Mesendoderm (in vitro differentiated cells): ENCODE results near the gene IL11RA.

ENCODE experiments used
- DNase-seq: peaks from one replicate; pipeline ENCODE4 v3.0.0; 2013
- H2AK5ac ChIP-seq: 2 replicates; pipeline ENCODE4 v1.6.1; 2013; ENCODE audit warnings: low read length, inconsistent platforms
- H2BK120ac ChIP-seq: 2 replicates; pipeline ENCODE4 v1.6.1; 2013; ENCODE audit warnings: low read depth, mild to moderate bottlenecking, low read length, moderate library complexity, mixed read lengths
- H2BK15ac ChIP-seq: replicated peaks from 2 replicates; pipeline ENCODE4 v1.6.1; 2013; ENCODE audit warnings: low read depth, mild to moderate bottlenecking, moderate library complexity
- H2BK5ac ChIP-seq: 2 replicates; pipeline ENCODE4 v1.6.1; 2013; ENCODE audit warnings: low read length, inconsistent platforms
- H3K18ac ChIP-seq: 2 replicates; pipeline ENCODE4 v1.6.1; 2013; ENCODE audit warnings: mild to moderate bottlenecking, low read length, mixed read lengths
- H3K23ac ChIP-seq: one replicate; pipeline ENCODE4 v1.6.1; 2013; ENCODE audit warnings: low read length
- H3K27ac ChIP-seq: 2 replicates; pipeline ENCODE4 v1.5.1; 2013; ENCODE audit warnings: low read depth, mild to moderate bottlenecking, inconsistent platforms, low read length, moderate library complexity
- H3K27me3 ChIP-seq: 2 replicates; pipeline ENCODE4 v1.6.1; 2013; ENCODE audit warnings: low read length, control low read depth, mild to moderate bottlenecking, inconsistent platforms; ENCODE audit not compliant: insufficient read depth, poor library complexity
- H3K36me3 ChIP-seq: 2 replicates; pipeline ENCODE4 v1.6.1; 2013; ENCODE audit warnings: low read length, inconsistent platforms; ENCODE audit not compliant: control insufficient read depth, insufficient read depth
- H3K4ac ChIP-seq: one replicate; pipeline ENCODE4 v1.6.1; 2013; ENCODE audit warnings: low read depth, mild to moderate bottlenecking, low read length, moderate library complexity
- H3K4me1 ChIP-seq: 2 replicates; pipeline ENCODE4 v1.6.1; 2013; ENCODE audit warnings: low read depth, low read length, inconsistent platforms; ENCODE audit not compliant: control insufficient read depth
- H3K4me2 ChIP-seq: 2 replicates; pipeline ENCODE4 v1.6.1; 2013; ENCODE audit warnings: low read length
- H3K4me3 ChIP-seq: 2 replicates; pipeline ENCODE4 v1.5.1; 2013; ENCODE audit warnings: mild to moderate bottlenecking, low read length
- H3K56ac ChIP-seq: one replicate; pipeline ENCODE4 v1.6.1; 2013; ENCODE audit warnings: low read length
- H3K79me1 ChIP-seq: 2 replicates; pipeline ENCODE4 v1.6.1; 2013; ENCODE audit warnings: low read length, inconsistent platforms
- H3K79me2 ChIP-seq: 2 replicates; pipeline ENCODE4 v1.6.1; 2013; ENCODE audit warnings: mild to moderate bottlenecking, low read length; ENCODE audit not compliant: control insufficient read depth, insufficient read depth
- H3K9ac ChIP-seq: 2 replicates; pipeline ENCODE4 v1.6.1; 2013; ENCODE audit warnings: low read length, inconsistent platforms
- H4K5ac ChIP-seq: one replicate; pipeline ENCODE4 v1.6.1; 2013; ENCODE audit warnings: low read length
- H4K8ac ChIP-seq: one replicate; pipeline ENCODE4 v1.6.1; 2013; ENCODE audit warnings: low read depth, mild to moderate bottlenecking, control low read depth, low read length, moderate library complexity
- WGBS: extraction: QIAGEN DNeasy Blood & Tissue Kit; methylation state at CpG from one replicate; pipeline ENCODE4 v1.1.7; 2013; ENCODE audit warnings: low lambda C conversion rate, missing lambda C conversion rate; ENCODE audit not compliant: insufficient coverage; ENCODE audit errors: extremely low coverage; 5-methylcytosine and 5-hydroxymethylcytosine counted together

IL11RA gene

DNA sequence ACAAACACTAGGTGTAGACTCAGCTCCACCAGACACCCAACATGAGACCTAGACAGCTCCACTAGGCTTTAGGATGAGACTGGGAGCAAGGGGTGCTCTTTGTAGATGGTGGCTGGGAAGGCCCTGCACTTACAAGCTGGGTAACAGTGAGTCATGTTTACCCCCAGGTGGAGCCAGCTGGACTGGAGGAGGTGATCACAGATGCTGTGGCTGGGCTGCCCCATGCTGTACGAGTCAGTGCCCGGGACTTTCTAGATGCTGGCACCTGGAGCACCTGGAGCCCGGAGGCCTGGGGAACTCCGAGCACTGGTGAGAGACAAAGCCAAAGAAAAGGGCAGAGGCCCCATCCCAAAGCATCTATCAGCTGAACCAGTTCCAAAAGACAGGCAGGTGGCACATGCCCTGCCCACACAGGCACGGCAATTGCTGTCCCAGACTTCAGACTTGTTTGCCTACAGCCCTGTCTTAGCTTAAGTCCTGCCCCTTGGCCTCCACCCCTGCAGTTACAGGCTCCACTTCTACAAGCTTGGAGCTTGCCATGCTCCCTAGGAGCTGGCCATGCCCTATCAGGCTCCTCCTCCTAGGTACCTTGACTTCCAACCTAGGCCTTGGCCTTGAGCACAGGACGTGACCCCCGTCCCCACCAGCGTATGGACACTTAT is 7.7 kb downstream of the IL11RA start:
- Histone ChIP-seq H3K4ac (no peak overlapping the region), H3K9ac (no peak overlapping the region), H2BK120ac (no peak overlapping the region), H3K56ac (no peak overlapping the region), H3K4me2 (no peak overlapping the region), H3K23ac (no peak overlapping the region), H4K8ac (no peak overlapping the region), H2BK15ac (no peak overlapping the region), H2BK5ac (no peak overlapping the region), H2AK5ac (no peak overlapping the region), H4K5ac (no peak overlapping the region), H3K4me1 (peaks cover 3% of the 10 kb centered on the region), H3K18ac (no peak overlapping the region), H3K4me3 (no peak overlapping the region), H3K27me3 (no peaks in the 10 kb centered on the region), H3K27ac (no peak overlapping the region), H3K79me2 (no peaks in the 10 kb centered on the region), H3K36me3 (no peaks in the 10 kb centered on the region), H3K79me1 (no peaks in the 10 kb centered on the region)
- no CpG with 5 or more reads among the region's 8 CpGs for WGBS
- DNase-seq = no peak

DNA sequence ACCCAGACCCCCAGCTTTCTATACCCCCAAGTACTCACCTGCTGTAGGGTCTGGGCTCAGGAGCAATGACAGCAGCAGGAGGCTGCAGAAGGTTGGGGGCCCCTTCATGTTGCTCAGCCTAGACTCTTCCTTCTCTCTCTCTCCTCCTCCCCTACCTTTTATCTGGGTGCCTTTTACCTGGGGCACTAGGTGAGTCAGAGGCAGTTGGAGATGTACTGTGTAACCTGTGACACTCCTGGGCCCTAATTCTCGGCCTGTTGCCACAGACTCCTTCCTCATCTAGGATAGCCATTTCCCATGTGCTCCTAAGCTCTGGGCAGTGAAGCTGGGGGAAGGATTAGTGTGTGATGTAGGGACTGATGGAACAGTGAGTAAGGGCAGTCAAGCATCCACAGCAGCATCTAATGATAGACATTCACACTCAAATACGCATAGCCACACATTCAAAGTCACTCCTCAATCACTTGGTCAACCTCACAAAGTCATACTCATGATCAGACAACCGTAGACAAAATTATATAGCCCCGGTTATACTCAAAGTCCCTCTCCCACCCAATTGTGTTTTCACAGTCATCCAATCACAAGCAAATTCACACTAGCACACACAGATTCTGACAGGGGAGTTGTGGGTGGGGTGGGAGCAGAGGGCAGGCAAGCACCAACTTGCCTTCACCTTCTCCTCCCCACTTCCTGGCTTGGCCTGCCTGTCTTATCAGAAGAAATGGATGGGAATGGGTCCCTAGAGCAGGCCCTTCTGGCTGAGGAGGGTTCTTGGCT is 10.7 kb downstream of the IL11RA start, which contains the start of gene CCL27:
CCL27 (minus strand) TSS at position 132 of the 777 bp plus-strand sequence; CDS start at position 108, 24 bp downstream.
- no peaks in the 10 kb centered on the region for H3K27me3 ChIP-seq
- no peak within 1 kb of the TSS for H2BK120ac ChIP-seq
- no peak within 1 kb of the TSS for H3K27ac ChIP-seq
- H3K9ac ChIP-seq = no peak within 1 kb of the TSS
- H3K79me2 ChIP-seq = no peaks in the 10 kb centered on the region
- H4K8ac ChIP-seq = no peak within 1 kb of the TSS
- H3K4me1 ChIP-seq = no peaks in the 10 kb centered on the region
- no peak within 1 kb of the TSS for H4K5ac ChIP-seq
- no peak for DNase-seq
- no peaks in the 10 kb centered on the region for H3K36me3 ChIP-seq
- H3K56ac ChIP-seq = no peak within 1 kb of the TSS
- H3K23ac ChIP-seq = no peak within 1 kb of the TSS
- H2BK5ac ChIP-seq = no peak within 1 kb of the TSS
- no peak within 1 kb of the TSS for H3K4me3 ChIP-seq
- H2BK15ac ChIP-seq = no peak within 1 kb of the TSS
- no CpG with 5 or more reads among the region's 4 CpGs for WGBS
- no peak within 1 kb of the TSS for H3K4ac ChIP-seq
- H3K4me2 ChIP-seq = no peak within 1 kb of the TSS
- H3K79me1 ChIP-seq = peaks cover 1% of the 10 kb centered on the region
- no peak within 1 kb of the TSS for H3K18ac ChIP-seq
- H2AK5ac ChIP-seq = no peak within 1 kb of the TSS

DNA sequence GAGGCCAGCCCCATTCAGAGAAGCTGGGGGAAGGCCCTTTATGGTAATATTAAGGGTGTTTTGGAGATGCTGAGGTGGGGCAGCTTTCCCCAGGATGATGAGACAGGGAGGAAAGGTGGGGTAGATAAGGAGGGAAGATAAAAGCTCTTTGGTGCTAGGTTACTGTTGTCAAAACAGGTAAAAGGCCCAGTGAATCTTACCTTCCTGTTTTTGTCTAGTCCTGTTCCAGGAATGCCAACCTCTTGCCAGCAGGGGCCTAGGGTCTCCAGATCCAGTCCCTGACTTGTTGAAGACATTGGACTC is 11.3 kb downstream of the IL11RA start:
- Histone ChIP-seq H3K23ac (no peak overlapping the region), H2BK15ac (no peak overlapping the region), H2BK5ac (no peak overlapping the region), H3K79me1 (peaks cover 1% of the 10 kb centered on the region), H3K4me1 (no peaks in the 10 kb centered on the region), H3K27ac (no peak overlapping the region), H3K4me3 (no peak overlapping the region), H2BK120ac (no peak overlapping the region), H3K9ac (no peak overlapping the region), H3K4me2 (no peak overlapping the region), H3K18ac (no peak overlapping the region), H2AK5ac (no peak overlapping the region), H3K56ac (no peak overlapping the region), H3K27me3 (no peaks in the 10 kb centered on the region), H4K5ac (no peak overlapping the region), H3K79me2 (no peaks in the 10 kb centered on the region), H4K8ac (no peak overlapping the region), H3K36me3 (no peaks in the 10 kb centered on the region), H3K4ac (no peak overlapping the region)
- no peak for DNase-seq

DNA sequence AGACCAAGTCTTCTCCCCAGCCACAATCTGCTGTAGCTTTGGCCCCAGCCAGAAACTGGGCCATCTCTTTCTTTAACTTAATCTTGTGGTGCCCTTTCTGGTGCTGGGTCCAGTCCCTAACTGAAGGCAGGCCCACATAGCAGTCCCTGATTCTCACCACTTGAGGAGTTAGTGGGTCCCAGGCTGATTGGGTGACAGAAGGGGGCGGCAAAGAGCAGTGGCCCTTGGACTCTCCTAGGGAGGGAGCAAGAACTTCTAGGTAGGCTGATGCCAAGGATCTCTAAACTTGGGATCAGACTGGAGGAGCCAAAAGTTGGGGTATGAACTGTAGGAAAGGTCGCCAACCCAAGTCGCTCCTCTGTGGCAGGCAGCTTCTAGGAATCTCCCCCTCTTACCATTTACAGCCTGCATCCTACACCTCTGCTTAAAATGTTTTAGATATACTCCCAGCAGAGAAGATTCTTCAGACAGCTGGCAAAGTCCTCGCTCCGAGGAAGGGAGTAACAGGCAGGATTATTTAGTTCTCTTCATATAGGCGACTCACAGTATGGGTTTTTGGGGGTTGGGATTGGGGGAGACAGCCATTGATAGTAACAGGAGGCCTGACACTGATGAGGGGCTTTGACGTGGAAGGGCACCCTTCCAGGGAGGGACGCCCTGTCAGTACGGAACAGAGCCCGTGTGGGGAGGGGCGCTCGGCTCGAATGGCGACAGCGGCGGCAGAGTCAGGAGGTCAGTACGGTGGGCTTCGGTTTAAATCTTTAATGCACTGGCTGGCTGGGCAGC is 12.5 kb downstream of the IL11RA start:
- Histone ChIP-seq H3K4me2 (peak overlapping the region; percentile 79), H3K79me1 (peaks cover 1% of the 10 kb centered on the region), H3K18ac (peak overlapping the region; percentile 19), H3K4me1 (no peaks in the 10 kb centered on the region), H3K56ac (peak overlapping the region; percentile 87), H4K8ac (no peak overlapping the region), H3K23ac (no peak overlapping the region), H3K4ac (no peak overlapping the region), H2BK5ac (no peak overlapping the region), H2BK120ac (no peak overlapping the region), H2BK15ac (no peak overlapping the region), H3K27ac (no peak overlapping the region), H3K79me2 (no peaks in the 10 kb centered on the region), H3K36me3 (no peaks in the 10 kb centered on the region), H2AK5ac (no peak overlapping the region), H3K4me3 (peak overlapping the region; percentile 53), H4K5ac (no peak overlapping the region), H3K27me3 (no peaks in the 10 kb centered on the region), H3K9ac (peak overlapping the region; percentile 78)
- peak; percentile 96 for DNase-seq
- WGBS = no CpG with 5 or more reads among the region's 18 CpGs

DNA sequence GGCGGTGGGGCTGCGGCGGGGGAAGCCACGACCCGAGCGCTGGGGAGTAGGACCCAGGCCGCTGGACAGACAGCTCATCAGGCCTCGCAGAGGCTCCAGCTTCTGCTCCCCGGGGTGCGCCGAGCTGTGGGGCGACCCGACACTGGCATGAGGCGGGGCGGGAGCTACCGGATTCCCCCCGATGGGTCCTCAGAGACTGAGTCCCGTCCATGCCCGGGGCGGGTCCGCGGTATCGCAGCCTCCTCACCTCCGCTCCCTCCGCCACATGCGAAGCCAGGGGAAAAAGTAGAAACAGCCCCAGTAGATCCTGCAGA is 13.0 kb downstream of the IL11RA start:
- Histone ChIP-seq H3K36me3 (no peaks in the 10 kb centered on the region), H3K79me1 (peaks cover 1% of the 10 kb centered on the region), H2AK5ac (no peak overlapping the region), H2BK5ac (no peak overlapping the region), H2BK15ac (no peak overlapping the region), H3K4me2 (peak overlapping the region; percentile 79), H3K4ac (no peak overlapping the region), H3K27me3 (no peaks in the 10 kb centered on the region), H3K4me3 (peak overlapping the region; percentile 53), H3K23ac (no peak overlapping the region), H4K5ac (no peak overlapping the region), H3K56ac (peak overlapping the region; percentile 87), H3K4me1 (no peaks in the 10 kb centered on the region), H3K9ac (peak overlapping the region; percentile 78), H2BK120ac (no peak overlapping the region), H3K27ac (no peak overlapping the region), H3K79me2 (no peaks in the 10 kb centered on the region), H3K18ac (peak overlapping the region; percentile 19), H4K8ac (no peak overlapping the region)
- no CpG with 5 or more reads among the region's 26 CpGs for WGBS
- DNase-seq = no peak
